Breast epithelium (tissue), 3 donors: ENCODE data around the gene AIG1.

Experiments
- POLR2AphosphoS5 ChIP-seq, 3 donors: sonication (generic); formaldehyde crosslinking; IDR thresholded peaks; one replicate each; pipeline ENCODE4 v1.6.1; 2017; ENCODE audit warnings: antibody characterized with exemption in 3 of 3
- TF ChIP-seq, protein P1 (sequence below), 3 donors: fragments of 450-650 bp; IDR thresholded peaks; one replicate each; pipeline ENCODE4 v1.5.1; 2016 to 2017; ENCODE audit warnings: antibody characterized with exemption in 3 of 3, mild to moderate bottlenecking in 3 of 3, moderate library complexity in 3 of 3

DNA sequence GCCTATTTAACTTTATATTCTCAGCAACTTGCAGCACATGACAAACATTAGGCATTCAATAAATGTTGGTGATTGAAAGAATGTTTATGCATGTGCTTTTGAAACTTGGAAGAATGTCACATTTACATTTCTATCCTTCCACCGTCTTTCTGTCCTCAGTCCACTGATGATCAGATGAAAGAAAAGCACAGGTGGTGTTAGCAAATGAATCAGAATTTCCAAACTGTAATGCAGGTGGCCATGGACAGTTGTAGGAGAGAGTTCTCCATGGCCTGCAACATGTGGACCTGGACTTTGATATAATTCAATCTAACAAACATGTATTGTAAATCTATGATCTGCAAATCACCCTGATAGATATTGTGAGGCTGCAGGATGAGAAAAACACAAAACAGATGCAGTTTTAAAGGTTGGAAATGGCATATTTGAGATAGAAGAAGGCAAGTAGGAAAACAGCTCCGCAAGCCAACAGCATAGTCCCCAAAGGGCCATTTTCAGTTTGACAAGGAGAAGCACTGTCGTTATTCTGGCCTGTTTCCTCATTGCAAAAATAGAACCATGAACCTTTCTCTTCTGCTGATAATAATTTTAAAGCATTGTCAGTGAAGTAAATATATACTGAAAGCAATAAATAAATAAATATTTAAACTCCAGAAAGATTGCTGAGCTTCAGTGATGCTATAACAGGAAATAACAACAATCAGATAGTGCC lies 119.4 kb downstream of the AIG1 start:
- TF ChIP-seq, protein P1, sequence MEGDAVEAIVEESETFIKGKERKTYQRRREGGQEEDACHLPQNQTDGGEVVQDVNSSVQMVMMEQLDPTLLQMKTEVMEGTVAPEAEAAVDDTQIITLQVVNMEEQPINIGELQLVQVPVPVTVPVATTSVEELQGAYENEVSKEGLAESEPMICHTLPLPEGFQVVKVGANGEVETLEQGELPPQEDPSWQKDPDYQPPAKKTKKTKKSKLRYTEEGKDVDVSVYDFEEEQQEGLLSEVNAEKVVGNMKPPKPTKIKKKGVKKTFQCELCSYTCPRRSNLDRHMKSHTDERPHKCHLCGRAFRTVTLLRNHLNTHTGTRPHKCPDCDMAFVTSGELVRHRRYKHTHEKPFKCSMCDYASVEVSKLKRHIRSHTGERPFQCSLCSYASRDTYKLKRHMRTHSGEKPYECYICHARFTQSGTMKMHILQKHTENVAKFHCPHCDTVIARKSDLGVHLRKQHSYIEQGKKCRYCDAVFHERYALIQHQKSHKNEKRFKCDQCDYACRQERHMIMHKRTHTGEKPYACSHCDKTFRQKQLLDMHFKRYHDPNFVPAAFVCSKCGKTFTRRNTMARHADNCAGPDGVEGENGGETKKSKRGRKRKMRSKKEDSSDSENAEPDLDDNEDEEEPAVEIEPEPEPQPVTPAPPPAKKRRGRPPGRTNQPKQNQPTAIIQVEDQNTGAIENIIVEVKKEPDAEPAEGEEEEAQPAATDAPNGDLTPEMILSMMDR (IDR thresholded peaks at IDR 0.05) = no peak
- TF ChIP-seq POLR2AphosphoS5 (IDR thresholded peaks at IDR 0.05) = no peak
